GM23338 (cell line): ENCODE data around the gene LTB. TPM values are rescaled to one million over a fixed set of nuclear protein-coding genes. Genes with fewer than 3 reads are reported as not detected.

Source experiments
- ATAC-seq: fragments of 200-7000 bp; cut with Tn5 transposase; 3 replicates; pipeline ENCODE4 v1.9.1; 2020
- DNase-seq: peaks from one replicate; pipeline ENCODE4 v3.0.0-alpha.2; 2015; ENCODE audit warnings: low spot score
- H2AFZ ChIP-seq: fragments of 200-600 bp; sonication (generic); 2 replicates; pipeline ENCODE4 v1.8.0; 2016; ENCODE audit warnings: antibody characterized with exemption, mild to moderate bottlenecking, moderate library complexity
- H3F3A ChIP-seq: fragments of 200-600 bp; sonication (generic); replicated peaks from 2 replicates; pipeline ENCODE4 v1.8.0; 2017; ENCODE audit warnings: antibody characterized with exemption, mixed run types, low read depth
- H3K27ac ChIP-seq: fragments of 200-600 bp; sonication (generic); 2 replicates; pipeline ENCODE4 v1.6.1; 2016; ENCODE audit warnings: low read depth
- H3K27me3 ChIP-seq: fragments of 200-600 bp; sonication (generic); 2 replicates; pipeline ENCODE4 v1.8.0; 2016; ENCODE audit warnings: mild to moderate bottlenecking, mixed run types, moderate library complexity; ENCODE audit not compliant: insufficient read depth
- H3K36me3 ChIP-seq: fragments of 200-600 bp; sonication (generic); 2 replicates; pipeline ENCODE4 v1.8.0; 2016; ENCODE audit warnings: mild to moderate bottlenecking; ENCODE audit not compliant: insufficient read depth
- H3K4me1 ChIP-seq: fragments of 200-600 bp; sonication (generic); 2 replicates; pipeline ENCODE4 v1.8.0; 2016; ENCODE audit warnings: mild to moderate bottlenecking, moderate library complexity; ENCODE audit not compliant: insufficient read depth
- H3K4me2 ChIP-seq: fragments of 200-600 bp; sonication (generic); 2 replicates; pipeline ENCODE4 v1.7.1; 2017; ENCODE audit warnings: mixed run types
- H3K4me3 ChIP-seq: fragments of 200-600 bp; sonication (generic); 2 replicates; pipeline ENCODE4 v1.6.1; 2016; ENCODE audit warnings: mixed run types
- H3K79me2 ChIP-seq: fragments of 200-600 bp; sonication (generic); replicated peaks from 2 replicates; pipeline ENCODE4 v1.8.0; 2017; ENCODE audit warnings: mild to moderate bottlenecking; ENCODE audit not compliant: insufficient read depth
- H3K9me2 ChIP-seq: fragments of 200-600 bp; sonication (generic); 2 replicates; pipeline ENCODE4 v1.8.0; 2017; ENCODE audit not compliant: insufficient read depth
- H4K20me1 ChIP-seq: fragments of 200-600 bp; sonication (generic); replicated peaks from 2 replicates; pipeline ENCODE4 v1.8.0; 2017; ENCODE audit warnings: mild to moderate bottlenecking; ENCODE audit not compliant: insufficient read depth
- H3K27ac Mint-ChIP-seq: 2 replicates; pipeline ENCODE4 v1.8.0; 2020; ENCODE audit warnings: inconsistent platforms, mild to moderate bottlenecking, moderate library complexity, mixed read lengths
- H3K27me3 Mint-ChIP-seq: 3 replicates; pipeline ENCODE4 v1.8.0; 2022; ENCODE audit warnings: low read depth, mild to moderate bottlenecking, moderate library complexity, mixed read lengths, inconsistent platforms; ENCODE audit not compliant: insufficient read depth, poor library complexity
- H3K36me3 Mint-ChIP-seq: 3 replicates; pipeline ENCODE4 v1.8.0; 2021; ENCODE audit warnings: low read depth, mild to moderate bottlenecking, inconsistent platforms, moderate library complexity, mixed read lengths
- H3K4me1 Mint-ChIP-seq: 3 replicates; pipeline ENCODE4 v1.8.0; 2020; ENCODE audit warnings: mild to moderate bottlenecking, inconsistent platforms, mixed read lengths
- H3K4me3 Mint-ChIP-seq: 3 replicates; pipeline ENCODE4 v1.8.0; 2021; ENCODE audit warnings: moderate library complexity, mild to moderate bottlenecking, inconsistent platforms, mixed read lengths
- H3K9me3 Mint-ChIP-seq: 3 replicates; pipeline ENCODE4 v1.8.0; 2020; ENCODE audit warnings: moderate library complexity, mild to moderate bottlenecking, inconsistent platforms, mixed read lengths
- CREB1 ChIP-seq: fragments of 250-450 bp; sonication (Bioruptor Pico); IDR thresholded peaks from 2 replicates; pipeline ENCODE4 v1.5.0; 2020; ENCODE audit warnings: low read depth, mild to moderate bottlenecking, moderate library complexity
- CTCF ChIP-seq, 2 experiments: fragments of 200-600 bp in 1 of 2; sonication (generic) in 1 of 2; conservative IDR thresholded peaks; 2 replicates each; pipeline versions ENCODE4 v1.5.1 to v1.6.1; 2016 to 2017; ENCODE audit warnings: antibody characterized with exemption in 2 of 2, low read depth in 2 of 2, mild to moderate bottlenecking in 2 of 2, moderate library complexity in 1 of 2
- EZH2 ChIP-seq: fragments of 200-600 bp; sonication (generic); IDR thresholded peaks from one replicate; pipeline ENCODE4 v1.8.0; 2017; ENCODE audit warnings: antibody characterized with exemption, mild to moderate bottlenecking, low read depth; ENCODE audit not compliant: unreplicated experiment
- EZH2phosphoT487 ChIP-seq: fragments of 200-600 bp; sonication (generic); IDR thresholded peaks from one replicate; pipeline ENCODE4 v1.8.1; 2018; ENCODE audit warnings: antibody characterized with exemption; ENCODE audit not compliant: unreplicated experiment
- JUNB ChIP-seq: IDR thresholded peaks from one replicate; pipeline ENCODE4 v1.6.1; 2016; ENCODE audit warnings: antibody characterized with exemption; ENCODE audit not compliant: unreplicated experiment
- NANOG ChIP-seq: IDR thresholded peaks from 2 replicates; pipeline ENCODE4 v1.6.1; 2016; ENCODE audit warnings: antibody characterized with exemption, borderline replicate concordance
- POLR2AphosphoS5 ChIP-seq: IDR thresholded peaks from 2 replicates; pipeline ENCODE4 v1.6.1; 2016; ENCODE audit warnings: antibody characterized with exemption, low read depth
- STAT1 ChIP-seq: IDR thresholded peaks from one replicate; pipeline ENCODE4 v1.6.1; 2016; ENCODE audit warnings: antibody characterized with exemption; ENCODE audit not compliant: unreplicated experiment
- ZNF114 ChIP-seq: fragments of 250-450 bp; sonication (Bioruptor Pico); IDR thresholded peaks from 2 replicates; pipeline ENCODE4 v1.5.0; 2020; ENCODE audit warnings: mild to moderate bottlenecking, moderate library complexity
- ZNF331 ChIP-seq: fragments of 250-450 bp; sonication (Bioruptor Pico); IDR thresholded peaks from 2 replicates; pipeline ENCODE4 v1.5.0; 2020; ENCODE audit warnings: low read depth, mild to moderate bottlenecking, moderate library complexity
- polyA plus RNA-seq: library from polyadenylated mRNA; unstranded; fragments of >200 nt; fragmentation: Nextera tagmentation; extraction: Ambion mirVana; gene quantifications from 2 replicates; pipeline ENCODE4 v1.2.1, GENCODE V29; 2016
- total RNA-seq: library from RNA; depleted of rRNA; stranded (reverse); fragments of >200 nt; shearing (Covaris generic); gene quantifications from 2 replicates; pipeline ENCODE4 v1.2.3, GENCODE V29; 2014
- TF ChIP-seq, protein P1 (sequence below): IDR thresholded peaks from 2 replicates; pipeline ENCODE4 v1.6.1; 2016; ENCODE audit warnings: antibody characterized with exemption
- TF ChIP-seq, protein P2 (sequence below): IDR thresholded peaks from one replicate; pipeline ENCODE4 v1.6.1; 2018; ENCODE audit warnings: antibody characterized with exemption; ENCODE audit not compliant: unreplicated experiment
- TF ChIP-seq, protein P3 (sequence below): fragments of 250-450 bp; sonication (Bioruptor Pico); IDR thresholded peaks from 2 replicates; pipeline ENCODE4 v1.5.0; 2020; ENCODE audit warnings: mild to moderate bottlenecking, moderate library complexity

The LTB gene
- total and polyA plus RNA-seq, 2 experiments from 2014 or later, result 1.7 TPM; not detected in 1

GRCh38 chr6:31578184-31579118 is 3.8 kb downstream of the LTB start:
- peaks cover 3% of the 10 kb centered on the region; the same call in 2 of the 3 replicates for H3K9me3 Mint-ChIP-seq
- no peak overlapping the region for H3K27ac Mint-ChIP-seq
- H3K27me3 ChIP-seq, result peaks cover 20% of the 10 kb centered on the region
- no peak overlapping the region for H3K27ac ChIP-seq
- H3K4me1 Mint-ChIP-seq, result peaks cover 28% of the 10 kb centered on the region
- no peak overlapping the region; the same call in 2 of the 3 replicates for H3K4me3 Mint-ChIP-seq
- peaks cover 4% of the 10 kb centered on the region; the same call in 1 of the 2 replicates for H3K4me1 ChIP-seq
- H3K36me3 ChIP-seq, result no peaks in the 10 kb centered on the region
- no peaks in the 10 kb centered on the region; the same call in 2 of the 3 replicates for H3K36me3 Mint-ChIP-seq
- no peak overlapping the region for H3K4me3 ChIP-seq
- DNase-seq (peak; percentile 75), ATAC-seq (no peak)
- no peaks in the 10 kb centered on the region for H3K79me2 ChIP-seq
- H4K20me1 ChIP-seq, result no peaks in the 10 kb centered on the region
- peaks cover 45% of the 10 kb centered on the region for H3K27me3 Mint-ChIP-seq
- TF ChIP-seq ZNF114 (CRISPR knock-in tag), result no peak
- no peak for TF ChIP-seq STAT1
- TF ChIP-seq, protein P1, sequence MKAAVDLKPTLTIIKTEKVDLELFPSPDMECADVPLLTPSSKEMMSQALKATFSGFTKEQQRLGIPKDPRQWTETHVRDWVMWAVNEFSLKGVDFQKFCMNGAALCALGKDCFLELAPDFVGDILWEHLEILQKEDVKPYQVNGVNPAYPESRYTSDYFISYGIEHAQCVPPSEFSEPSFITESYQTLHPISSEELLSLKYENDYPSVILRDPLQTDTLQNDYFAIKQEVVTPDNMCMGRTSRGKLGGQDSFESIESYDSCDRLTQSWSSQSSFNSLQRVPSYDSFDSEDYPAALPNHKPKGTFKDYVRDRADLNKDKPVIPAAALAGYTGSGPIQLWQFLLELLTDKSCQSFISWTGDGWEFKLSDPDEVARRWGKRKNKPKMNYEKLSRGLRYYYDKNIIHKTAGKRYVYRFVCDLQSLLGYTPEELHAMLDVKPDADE, result no peak
- TF ChIP-seq ZNF331 (CRISPR knock-in tag), result no peak
- TF ChIP-seq EZH2, result no peak
- no peak for TF ChIP-seq CREB1 (CRISPR knock-in tag)
- no peak for TF ChIP-seq JUNB
- TF ChIP-seq, protein P2, sequence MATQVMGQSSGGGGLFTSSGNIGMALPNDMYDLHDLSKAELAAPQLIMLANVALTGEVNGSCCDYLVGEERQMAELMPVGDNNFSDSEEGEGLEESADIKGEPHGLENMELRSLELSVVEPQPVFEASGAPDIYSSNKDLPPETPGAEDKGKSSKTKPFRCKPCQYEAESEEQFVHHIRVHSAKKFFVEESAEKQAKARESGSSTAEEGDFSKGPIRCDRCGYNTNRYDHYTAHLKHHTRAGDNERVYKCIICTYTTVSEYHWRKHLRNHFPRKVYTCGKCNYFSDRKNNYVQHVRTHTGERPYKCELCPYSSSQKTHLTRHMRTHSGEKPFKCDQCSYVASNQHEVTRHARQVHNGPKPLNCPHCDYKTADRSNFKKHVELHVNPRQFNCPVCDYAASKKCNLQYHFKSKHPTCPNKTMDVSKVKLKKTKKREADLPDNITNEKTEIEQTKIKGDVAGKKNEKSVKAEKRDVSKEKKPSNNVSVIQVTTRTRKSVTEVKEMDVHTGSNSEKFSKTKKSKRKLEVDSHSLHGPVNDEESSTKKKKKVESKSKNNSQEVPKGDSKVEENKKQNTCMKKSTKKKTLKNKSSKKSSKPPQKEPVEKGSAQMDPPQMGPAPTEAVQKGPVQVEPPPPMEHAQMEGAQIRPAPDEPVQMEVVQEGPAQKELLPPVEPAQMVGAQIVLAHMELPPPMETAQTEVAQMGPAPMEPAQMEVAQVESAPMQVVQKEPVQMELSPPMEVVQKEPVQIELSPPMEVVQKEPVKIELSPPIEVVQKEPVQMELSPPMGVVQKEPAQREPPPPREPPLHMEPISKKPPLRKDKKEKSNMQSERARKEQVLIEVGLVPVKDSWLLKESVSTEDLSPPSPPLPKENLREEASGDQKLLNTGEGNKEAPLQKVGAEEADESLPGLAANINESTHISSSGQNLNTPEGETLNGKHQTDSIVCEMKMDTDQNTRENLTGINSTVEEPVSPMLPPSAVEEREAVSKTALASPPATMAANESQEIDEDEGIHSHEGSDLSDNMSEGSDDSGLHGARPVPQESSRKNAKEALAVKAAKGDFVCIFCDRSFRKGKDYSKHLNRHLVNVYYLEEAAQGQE, result no peak
- no peak for TF ChIP-seq EZH2phosphoT487
- TF ChIP-seq CTCF (conservative IDR thresholded peaks at IDR 0.05; ENCODE audit: low read depth in 2 of 2), result no peak
- TF ChIP-seq, protein P3, sequence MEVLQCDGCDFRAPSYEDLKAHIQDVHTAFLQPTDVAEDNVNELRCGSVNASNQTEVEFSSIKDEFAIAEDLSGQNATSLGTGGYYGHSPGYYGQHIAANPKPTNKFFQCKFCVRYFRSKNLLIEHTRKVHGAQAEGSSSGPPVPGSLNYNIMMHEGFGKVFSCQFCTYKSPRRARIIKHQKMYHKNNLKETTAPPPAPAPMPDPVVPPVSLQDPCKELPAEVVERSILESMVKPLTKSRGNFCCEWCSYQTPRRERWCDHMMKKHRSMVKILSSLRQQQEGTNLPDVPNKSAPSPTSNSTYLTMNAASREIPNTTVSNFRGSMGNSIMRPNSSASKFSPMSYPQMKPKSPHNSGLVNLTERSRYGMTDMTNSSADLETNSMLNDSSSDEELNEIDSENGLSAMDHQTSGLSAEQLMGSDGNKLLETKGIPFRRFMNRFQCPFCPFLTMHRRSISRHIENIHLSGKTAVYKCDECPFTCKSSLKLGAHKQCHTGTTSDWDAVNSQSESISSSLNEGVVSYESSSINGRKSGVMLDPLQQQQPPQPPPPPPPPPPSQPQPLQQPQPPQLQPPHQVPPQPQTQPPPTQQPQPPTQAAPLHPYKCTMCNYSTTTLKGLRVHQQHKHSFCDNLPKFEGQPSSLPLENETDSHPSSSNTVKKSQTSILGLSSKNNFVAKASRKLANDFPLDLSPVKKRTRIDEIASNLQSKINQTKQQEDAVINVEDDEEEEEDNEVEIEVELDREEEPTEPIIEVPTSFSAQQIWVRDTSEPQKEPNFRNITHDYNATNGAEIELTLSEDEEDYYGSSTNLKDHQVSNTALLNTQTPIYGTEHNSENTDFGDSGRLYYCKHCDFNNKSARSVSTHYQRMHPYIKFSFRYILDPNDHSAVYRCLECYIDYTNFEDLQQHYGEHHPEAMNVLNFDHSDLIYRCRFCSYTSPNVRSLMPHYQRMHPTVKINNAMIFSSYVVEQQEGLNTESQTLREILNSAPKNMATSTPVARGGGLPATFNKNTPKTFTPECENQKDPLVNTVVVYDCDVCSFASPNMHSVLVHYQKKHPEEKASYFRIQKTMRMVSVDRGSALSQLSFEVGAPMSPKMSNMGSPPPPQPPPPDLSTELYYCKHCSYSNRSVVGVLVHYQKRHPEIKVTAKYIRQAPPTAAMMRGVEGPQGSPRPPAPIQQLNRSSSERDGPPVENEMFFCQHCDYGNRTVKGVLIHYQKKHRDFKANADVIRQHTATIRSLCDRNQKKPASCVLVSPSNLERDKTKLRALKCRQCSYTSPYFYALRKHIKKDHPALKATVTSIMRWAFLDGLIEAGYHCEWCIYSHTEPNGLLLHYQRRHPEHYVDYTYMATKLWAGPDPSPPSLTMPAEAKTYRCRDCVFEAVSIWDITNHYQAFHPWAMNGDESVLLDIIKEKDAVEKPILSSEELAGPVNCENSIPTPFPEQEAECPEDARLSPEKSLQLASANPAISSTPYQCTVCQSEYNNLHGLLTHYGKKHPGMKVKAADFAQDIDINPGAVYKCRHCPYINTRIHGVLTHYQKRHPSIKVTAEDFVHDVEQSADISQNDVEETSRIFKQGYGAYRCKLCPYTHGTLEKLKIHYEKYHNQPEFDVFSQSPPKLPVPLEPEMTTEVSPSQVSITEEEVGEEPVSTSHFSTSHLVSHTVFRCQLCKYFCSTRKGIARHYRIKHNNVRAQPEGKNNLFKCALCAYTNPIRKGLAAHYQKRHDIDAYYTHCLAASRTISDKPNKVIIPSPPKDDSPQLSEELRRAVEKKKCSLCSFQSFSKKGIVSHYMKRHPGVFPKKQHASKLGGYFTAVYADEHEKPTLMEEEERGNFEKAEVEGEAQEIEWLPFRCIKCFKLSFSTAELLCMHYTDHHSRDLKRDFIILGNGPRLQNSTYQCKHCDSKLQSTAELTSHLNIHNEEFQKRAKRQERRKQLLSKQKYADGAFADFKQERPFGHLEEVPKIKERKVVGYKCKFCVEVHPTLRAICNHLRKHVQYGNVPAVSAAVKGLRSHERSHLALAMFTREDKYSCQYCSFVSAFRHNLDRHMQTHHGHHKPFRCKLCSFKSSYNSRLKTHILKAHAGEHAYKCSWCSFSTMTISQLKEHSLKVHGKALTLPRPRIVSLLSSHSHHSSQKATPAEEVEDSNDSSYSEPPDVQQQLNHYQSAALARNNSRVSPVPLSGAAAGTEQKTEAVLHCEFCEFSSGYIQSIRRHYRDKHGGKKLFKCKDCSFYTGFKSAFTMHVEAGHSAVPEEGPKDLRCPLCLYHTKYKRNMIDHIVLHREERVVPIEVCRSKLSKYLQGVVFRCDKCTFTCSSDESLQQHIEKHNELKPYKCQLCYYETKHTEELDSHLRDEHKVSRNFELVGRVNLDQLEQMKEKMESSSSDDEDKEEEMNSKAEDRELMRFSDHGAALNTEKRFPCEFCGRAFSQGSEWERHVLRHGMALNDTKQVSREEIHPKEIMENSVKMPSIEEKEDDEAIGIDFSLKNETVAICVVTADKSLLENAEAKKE (CRISPR knock-in tag), result no peak
- no peak for TF ChIP-seq NANOG
- no peak for TF ChIP-seq POLR2AphosphoS5
- no peak overlapping the region for H3K4me2 ChIP-seq
- no peak overlapping the region for H2AFZ ChIP-seq
- H3K9me2 ChIP-seq, result no peaks in the 10 kb centered on the region
- no peaks in the 10 kb centered on the region for H3F3A ChIP-seq
